Epithelial cell of prostate (primary cell): ENCODE measurements around the gene LACTB.

Experiments
- DNase-seq: peaks from one replicate; pipeline ENCODE4 v3.0.0-alpha.2; 2011; ENCODE audit warnings: low read depth, low spot score
- H3K27ac ChIP-seq: fragments of 450-650 bp; 2 replicates; pipeline ENCODE4 v1.5.1; 2017; ENCODE audit warnings: mild to moderate bottlenecking

The LACTB gene

GRCh38 chr15:63163217-63163616 is 41.6 kb downstream of the LACTB start:
- no peak for DNase-seq

GRCh38 chr15:63165166-63165859 is 43.7 kb downstream of the LACTB start:
- DNase-seq: no peak
- H3K27ac ChIP-seq: no peak overlapping the region

More at GRCh38 chr15:63163217-63163616, 41.6 kb downstream of the LACTB start:
- H3K27ac ChIP-seq: no peak overlapping the region

GRCh38 chr15:63166219-63166618 is 44.6 kb downstream of the LACTB start:
- H3K27ac ChIP-seq: no peak overlapping the region
- no peak for DNase-seq

GRCh38 chr15:63169788-63170187 is 48.1 kb downstream of the LACTB start:
- no peak for DNase-seq

GRCh38 chr15:63172376-63172775 is 50.7 kb downstream of the LACTB start:
- no peak for DNase-seq
- no peak overlapping the region for H3K27ac ChIP-seq

More at GRCh38 chr15:63169788-63170187, 48.1 kb downstream of the LACTB start:
- H3K27ac ChIP-seq: no peak overlapping the region

- H3K27ac ChIP-seq: no peak overlapping the region
- no peak for DNase-seq
Observed at GRCh38 chr15:63172851-63173451, 51.3 kb downstream of the LACTB start.

- DNase-seq: peak; percentile 78
- peak overlapping the region; percentile 49 for H3K27ac ChIP-seq
Observed at GRCh38 chr15:63176302-63176701, 54.6 kb downstream of the LACTB start.

- no peak overlapping the region for H3K27ac ChIP-seq
- no peak for DNase-seq
Observed at GRCh38 chr15:63178034-63178433, 56.4 kb downstream of the LACTB start.

GRCh38 chr15:63180746-63181145 is 59.1 kb downstream of the LACTB start:
- no peak for DNase-seq
- H3K27ac ChIP-seq: no peak overlapping the region

GRCh38 chr15:63181648-63182047 is 60.0 kb downstream of the LACTB start:
- peak; percentile 78 for DNase-seq
- peak overlapping the region; percentile 9 for H3K27ac ChIP-seq

GRCh38 chr15:63185206-63185605 is 63.5 kb downstream of the LACTB start:
- peak overlapping the region; percentile 61 for H3K27ac ChIP-seq
- no peak for DNase-seq

GRCh38 chr15:63186065-63186464 is 64.4 kb downstream of the LACTB start:
- DNase-seq: peak; percentile 75
- peak overlapping the region; percentile 61 for H3K27ac ChIP-seq

- no peak for DNase-seq
- H3K27ac ChIP-seq: no peak overlapping the region
Observed at GRCh38 chr15:63187589-63188226, 66.0 kb downstream of the LACTB start.

GRCh38 chr15:63188247-63188925 is 66.7 kb downstream of the LACTB start:
- H3K27ac ChIP-seq: no peak overlapping the region
- DNase-seq: no peak

GRCh38 chr15:63188926-63189871 is 67.5 kb downstream of the LACTB start, which contains the start of gene RAB8B:
Gene RAB8B, plus strand, starts transcription at chr15:63189606. Its CDS starts 19 bp downstream, at chr15:63189625.
- H3K27ac ChIP-seq: peak within 1 kb of the TSS; percentile 22
- peak; percentile 60 for DNase-seq

GRCh38 chr15:63189941-63190768 is 68.5 kb downstream of the LACTB start:
- no peak for DNase-seq
- H3K27ac ChIP-seq: peak overlapping the region; percentile 22

- no peak for DNase-seq
- H3K27ac ChIP-seq: peak overlapping the region; percentile 22
Observed at GRCh38 chr15:63190769-63191649, 69.3 kb downstream of the LACTB start.
